H9 (cell line): ENCODE measurements around the gene SMIM3. TPM values are rescaled to one million over a fixed set of nuclear protein-coding genes. Genes with fewer than 3 reads are reported as not detected.

Experiments used
- DNase-seq: peaks from one replicate; pipeline ENCODE4 v3.0.0-alpha.2; 2017
- H2AFZ ChIP-seq: one replicate; pipeline ENCODE4 v1.6.1; 2013; ENCODE audit warnings: mild to moderate bottlenecking, low read length, control low read depth, moderate library complexity
- H2AK5ac ChIP-seq: 2 replicates; pipeline ENCODE4 v1.6.1; 2013; ENCODE audit warnings: low read length, control low read depth, mixed read lengths; ENCODE audit not compliant: insufficient read length
- H2BK120ac ChIP-seq: one replicate; pipeline ENCODE4 v1.6.1; 2013; ENCODE audit warnings: low read depth, mild to moderate bottlenecking, low read length, control low read depth, inconsistent platforms; ENCODE audit not compliant: poor library complexity, severe bottlenecking
- H2BK12ac ChIP-seq: 2 replicates; pipeline ENCODE4 v1.6.1; 2013; ENCODE audit warnings: low read length, control low read depth, mixed read lengths, low read depth; ENCODE audit not compliant: insufficient read length
- H2BK15ac ChIP-seq: 2 replicates; pipeline ENCODE4 v1.6.1; 2013; ENCODE audit warnings: low read depth, low read length, control low read depth
- H2BK20ac ChIP-seq: one replicate; pipeline ENCODE4 v1.6.1; 2013; ENCODE audit warnings: low read depth, mild to moderate bottlenecking, low read length, control low read depth, inconsistent platforms; ENCODE audit not compliant: poor library complexity, severe bottlenecking
- H2BK5ac ChIP-seq: 2 replicates; pipeline ENCODE4 v1.6.1; 2013; ENCODE audit warnings: low read length, control low read depth, mixed read lengths; ENCODE audit not compliant: insufficient read length
- H3K14ac ChIP-seq: 2 replicates; pipeline ENCODE4 v1.6.1; 2013; ENCODE audit warnings: low read length, control low read depth; ENCODE audit not compliant: insufficient read depth
- H3K18ac ChIP-seq: 2 replicates; pipeline ENCODE4 v1.6.1; 2013; ENCODE audit warnings: low read depth, mild to moderate bottlenecking, mixed read lengths, low read length, control low read depth; ENCODE audit not compliant: insufficient read length
- H3K23ac ChIP-seq: 2 replicates; pipeline ENCODE4 v1.6.1; 2013; ENCODE audit warnings: low read length, control low read depth, mixed read lengths, low read depth; ENCODE audit not compliant: insufficient read length
- H3K23me2 ChIP-seq: 2 replicates; pipeline ENCODE4 v1.6.1; 2013; ENCODE audit warnings: low read depth, mild to moderate bottlenecking, mixed read lengths, low read length, control low read depth; ENCODE audit not compliant: insufficient read length, poor library complexity, severe bottlenecking
- H3K27ac ChIP-seq: 2 replicates; pipeline ENCODE4 v1.5.1; 2013; ENCODE audit warnings: low read length, control low read depth, mixed read lengths, low read depth; ENCODE audit not compliant: insufficient read length
- H3K27me3 ChIP-seq: 2 replicates; pipeline ENCODE4 v1.6.1; 2013; ENCODE audit warnings: low read length, control low read depth, inconsistent platforms; ENCODE audit not compliant: insufficient read depth
- H3K4ac ChIP-seq: 2 replicates; pipeline ENCODE4 v1.6.1; 2013; ENCODE audit warnings: low read depth, mild to moderate bottlenecking, control low read depth, inconsistent platforms, low read length, moderate library complexity
- H3K4me1 ChIP-seq: 2 replicates; pipeline ENCODE4 v1.6.1; 2013; ENCODE audit warnings: low read length, control low read depth, inconsistent platforms; ENCODE audit not compliant: insufficient read depth
- H3K4me2 ChIP-seq: 2 replicates; pipeline ENCODE4 v1.6.1; 2013; ENCODE audit warnings: low read length, control low read depth, mixed read lengths; ENCODE audit not compliant: insufficient read length, insufficient read depth
- H3K56ac ChIP-seq: 2 replicates; pipeline ENCODE4 v1.6.1; 2013; ENCODE audit warnings: low read depth, mild to moderate bottlenecking, mixed read lengths, low read length, control low read depth; ENCODE audit not compliant: insufficient read length
- H3K79me1 ChIP-seq: 2 replicates; pipeline ENCODE4 v1.6.1; 2013; ENCODE audit warnings: low read depth, mild to moderate bottlenecking, moderate library complexity, low read length, control low read depth, inconsistent platforms; ENCODE audit not compliant: insufficient read depth, poor library complexity, severe bottlenecking
- H3K79me2 ChIP-seq: 2 replicates; pipeline ENCODE4 v1.6.1; 2013; ENCODE audit warnings: low read length, control low read depth, inconsistent platforms; ENCODE audit not compliant: insufficient read depth
- H3K9ac ChIP-seq: 2 replicates; pipeline ENCODE4 v1.6.1; 2013; ENCODE audit warnings: low read length, control low read depth, mixed read lengths; ENCODE audit not compliant: insufficient read length; ENCODE audit errors: extremely low read depth
- H3K9me3 ChIP-seq: one replicate; pipeline ENCODE4 v1.6.1; 2013; ENCODE audit warnings: low read depth, low read length, inconsistent platforms; ENCODE audit not compliant: control insufficient read depth
- H3T11ph ChIP-seq: one replicate; pipeline ENCODE4 v1.6.1; 2013; ENCODE audit warnings: mild to moderate bottlenecking, low read length, control low read depth, inconsistent platforms
- H4K20me1 ChIP-seq: one replicate; pipeline ENCODE4 v1.6.1; 2013; ENCODE audit not compliant: control insufficient read depth, insufficient read length, insufficient read depth
- H4K5ac ChIP-seq: 2 replicates; pipeline ENCODE4 v1.6.1; 2013; ENCODE audit warnings: low read depth, mild to moderate bottlenecking, mixed read lengths, low read length, control low read depth; ENCODE audit not compliant: insufficient read length
- H4K8ac ChIP-seq: replicated peaks from 2 replicates; pipeline ENCODE4 v1.6.1; 2013; ENCODE audit warnings: low read length, control low read depth, mixed read lengths, low read depth; ENCODE audit not compliant: insufficient read length
- H4K91ac ChIP-seq: 2 replicates; pipeline ENCODE4 v1.6.1; 2013; ENCODE audit warnings: low read depth, mild to moderate bottlenecking, moderate library complexity, mixed read lengths, low read length, control low read depth; ENCODE audit not compliant: insufficient read length
- H3K27ac Mint-ChIP-seq, 3 experiments: 2 replicates in 2 of 3; 3 replicates in 1 of 3; pipeline ENCODE4 v1.8.0; 2020 to 2021; ENCODE audit warnings: mixed read lengths in 3 of 3, mild to moderate bottlenecking in 1 of 3, moderate library complexity in 1 of 3
- H3K27me3 Mint-ChIP-seq: 2 replicates; pipeline ENCODE4 v1.8.0; 2021; ENCODE audit warnings: low read depth, mild to moderate bottlenecking, moderate library complexity, mixed read lengths
- H3K36me3 Mint-ChIP-seq, 3 experiments: 2 replicates in 2 of 3; 3 replicates in 1 of 3; pipeline ENCODE4 v1.8.0; 2020 to 2021; ENCODE audit warnings: low read depth in 3 of 3, mixed read lengths in 3 of 3; ENCODE audit not compliant: insufficient read depth in 1 of 3
- H3K4me1 Mint-ChIP-seq, 2 experiments: 2 replicates each; pipeline ENCODE4 v1.8.0; 2020; ENCODE audit warnings: mixed read lengths in 2 of 2
- H3K4me3 Mint-ChIP-seq, 2 experiments: 2 replicates in 1 of 2; 3 replicates in 1 of 2; pipeline ENCODE4 v1.8.0; 2020 to 2021; ENCODE audit warnings: mild to moderate bottlenecking in 2 of 2, mixed read lengths in 2 of 2, moderate library complexity in 1 of 2
- H3K9me3 Mint-ChIP-seq, 2 experiments: 2 replicates in 1 of 2; 3 replicates in 1 of 2; pipeline ENCODE4 v1.8.0; 2020; ENCODE audit warnings: mild to moderate bottlenecking in 2 of 2, mixed read lengths in 2 of 2, moderate library complexity in 1 of 2
- WGBS: extraction: QIAGEN DNeasy Blood & Tissue Kit; methylation state at CpG from one replicate; pipeline ENCODE4 v1.1.7; 2013; ENCODE audit warnings: missing lambda C conversion rate, low lambda C conversion rate, mixed read lengths; ENCODE audit not compliant: insufficient read length; ENCODE audit errors: extremely low coverage; 5-methylcytosine and 5-hydroxymethylcytosine counted together
- total RNA-seq: library from RNA; stranded (reverse); gene quantifications from 2 replicates; pipeline ENCODE4 v1.2.1, GENCODE V29; 2021
- TF ChIP-seq, protein P1 (sequence below): fragments of 200-600 bp; sonication (generic); conservative IDR thresholded peaks from 3 replicates; pipeline ENCODE4 v1.8.0; 2021; ENCODE audit warnings: antibody characterized with exemption, mild to moderate bottlenecking

The SMIM3 gene
- total RNA-seq, 1 experiment from 2014 or later = 42.0 TPM

DNA sequence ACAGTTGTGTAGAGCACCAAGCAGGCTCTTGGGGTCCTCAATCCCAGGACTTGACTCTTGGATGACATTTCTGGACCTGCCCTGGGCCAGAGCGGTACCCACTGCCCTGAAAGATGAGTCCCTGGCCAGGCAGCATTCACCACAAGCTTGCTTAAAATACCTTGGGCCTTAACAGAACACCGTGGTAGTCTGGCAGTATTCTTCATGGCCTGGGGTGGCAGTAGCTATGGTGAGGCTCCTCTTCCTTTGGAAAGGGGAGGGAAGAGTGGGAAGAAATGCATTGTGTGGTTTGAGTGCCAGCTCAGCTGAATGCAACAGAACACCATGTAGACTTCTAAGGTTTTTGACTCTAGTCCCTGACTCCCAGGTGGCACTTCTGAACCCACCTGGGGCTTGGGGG is 38.4 kb downstream of the SMIM3 start:
- WGBS = no CpG with 5 or more reads among the region's 2 CpGs
- no peak for DNase-seq
- H2BK120ac ChIP-seq = no peak overlapping the region

More for the DNA sequence above, 38.4 kb downstream of the SMIM3 start:
- Histone ChIP-seq H3K23ac (no peak overlapping the region), H3K18ac (no peak overlapping the region), H4K8ac (no peak overlapping the region), H3K9ac (no peak overlapping the region), H3K27ac (no peak overlapping the region), H3K56ac (no peak overlapping the region), H2AFZ (no peak overlapping the region), H3K27me3 (no peaks in the 10 kb centered on the region), H2BK12ac (no peak overlapping the region), H3T11ph (no peak overlapping the region), H2BK20ac (no peak overlapping the region), H3K14ac (no peak overlapping the region), H4K20me1 (no peaks in the 10 kb centered on the region), H3K4ac (no peak overlapping the region), H2AK5ac (no peak overlapping the region), H3K79me2 (no peaks in the 10 kb centered on the region), H2BK15ac (no peak overlapping the region), H4K5ac (no peak overlapping the region), H3K9me3 (no peaks in the 10 kb centered on the region), H3K4me1 (peaks cover 2% of the 10 kb centered on the region; the same call in 1 of the 2 replicates), H3K79me1 (no peaks in the 10 kb centered on the region), H3K4me2 (no peak overlapping the region), H2BK5ac (no peak overlapping the region), H4K91ac (no peak overlapping the region), H3K23me2 (no peaks in the 10 kb centered on the region)
- peaks cover 25 to 39% of the 10 kb centered on the region in 2 experiments; a peak in 4 of 5 replicates for H3K9me3 Mint-ChIP-seq
- no peak overlapping the region for H3K27ac Mint-ChIP-seq
- TF ChIP-seq, protein P1, sequence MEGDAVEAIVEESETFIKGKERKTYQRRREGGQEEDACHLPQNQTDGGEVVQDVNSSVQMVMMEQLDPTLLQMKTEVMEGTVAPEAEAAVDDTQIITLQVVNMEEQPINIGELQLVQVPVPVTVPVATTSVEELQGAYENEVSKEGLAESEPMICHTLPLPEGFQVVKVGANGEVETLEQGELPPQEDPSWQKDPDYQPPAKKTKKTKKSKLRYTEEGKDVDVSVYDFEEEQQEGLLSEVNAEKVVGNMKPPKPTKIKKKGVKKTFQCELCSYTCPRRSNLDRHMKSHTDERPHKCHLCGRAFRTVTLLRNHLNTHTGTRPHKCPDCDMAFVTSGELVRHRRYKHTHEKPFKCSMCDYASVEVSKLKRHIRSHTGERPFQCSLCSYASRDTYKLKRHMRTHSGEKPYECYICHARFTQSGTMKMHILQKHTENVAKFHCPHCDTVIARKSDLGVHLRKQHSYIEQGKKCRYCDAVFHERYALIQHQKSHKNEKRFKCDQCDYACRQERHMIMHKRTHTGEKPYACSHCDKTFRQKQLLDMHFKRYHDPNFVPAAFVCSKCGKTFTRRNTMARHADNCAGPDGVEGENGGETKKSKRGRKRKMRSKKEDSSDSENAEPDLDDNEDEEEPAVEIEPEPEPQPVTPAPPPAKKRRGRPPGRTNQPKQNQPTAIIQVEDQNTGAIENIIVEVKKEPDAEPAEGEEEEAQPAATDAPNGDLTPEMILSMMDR = no peak
- no peaks in the 10 kb centered on the region for H3K27me3 Mint-ChIP-seq
- peaks cover 12 to 13% of the 10 kb centered on the region in 2 experiments for H3K4me1 Mint-ChIP-seq
- peaks cover 3 to 12% (median 3%) of the 10 kb centered on the region in 3 experiments; a peak in 4 of 7 replicates for H3K36me3 Mint-ChIP-seq
- no peak overlapping the region for H3K4me3 Mint-ChIP-seq
